OCI-M1 (cell line): ENCODE results near the gene SPDYE4.
"Not testable (repeated sequence)": the region's sequence is repeated elsewhere in the genome, so short reads cannot be mapped to it uniquely, and the experiment has no call there.

ENCODE experiments used
- DNase-seq: peaks from one replicate; lab custom pipeline; 2025; lab: John Stamatoyannopoulos, UW

Gene SPDYE4, protein sequence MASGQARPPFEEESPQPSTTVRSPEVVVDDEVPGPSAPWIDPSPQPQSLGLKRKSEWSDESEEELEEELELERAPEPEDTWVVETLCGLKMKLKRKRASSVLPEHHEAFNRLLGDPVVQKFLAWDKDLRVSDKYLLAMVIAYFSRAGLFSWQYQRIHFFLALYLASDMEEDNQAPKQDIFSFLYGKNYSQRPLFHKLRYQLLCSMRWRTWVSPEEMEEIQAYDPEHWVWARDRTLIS

DNA sequence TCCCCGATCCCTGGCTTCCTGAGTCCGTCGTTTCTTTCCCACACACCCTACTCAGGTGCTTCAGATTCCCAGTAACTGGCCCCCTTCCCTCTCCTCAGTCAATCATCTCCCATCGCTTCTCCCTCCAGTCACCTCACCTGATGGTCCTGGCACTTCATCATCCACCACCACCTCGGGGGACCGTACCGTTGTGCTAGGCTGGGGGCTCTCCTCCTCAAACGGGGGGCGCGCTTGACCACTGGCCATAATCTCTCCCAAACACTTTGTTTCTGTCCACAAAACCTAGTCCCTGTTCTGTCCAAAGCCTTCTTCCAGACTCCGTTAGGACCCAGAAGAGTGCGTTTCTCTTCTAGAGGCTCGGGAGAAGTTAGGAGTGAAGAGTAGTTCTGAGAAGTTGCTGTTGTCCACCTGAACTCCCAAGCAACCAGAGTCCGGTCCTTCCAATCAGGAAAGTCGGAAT lies at the start of gene SPDYE4:
TSS of gene SPDYE4 (minus strand) at position 410 of the 460 bp plus-strand sequence. CDS start at position 246, 164 bp downstream.
- DNase-seq = no peak

DNA sequence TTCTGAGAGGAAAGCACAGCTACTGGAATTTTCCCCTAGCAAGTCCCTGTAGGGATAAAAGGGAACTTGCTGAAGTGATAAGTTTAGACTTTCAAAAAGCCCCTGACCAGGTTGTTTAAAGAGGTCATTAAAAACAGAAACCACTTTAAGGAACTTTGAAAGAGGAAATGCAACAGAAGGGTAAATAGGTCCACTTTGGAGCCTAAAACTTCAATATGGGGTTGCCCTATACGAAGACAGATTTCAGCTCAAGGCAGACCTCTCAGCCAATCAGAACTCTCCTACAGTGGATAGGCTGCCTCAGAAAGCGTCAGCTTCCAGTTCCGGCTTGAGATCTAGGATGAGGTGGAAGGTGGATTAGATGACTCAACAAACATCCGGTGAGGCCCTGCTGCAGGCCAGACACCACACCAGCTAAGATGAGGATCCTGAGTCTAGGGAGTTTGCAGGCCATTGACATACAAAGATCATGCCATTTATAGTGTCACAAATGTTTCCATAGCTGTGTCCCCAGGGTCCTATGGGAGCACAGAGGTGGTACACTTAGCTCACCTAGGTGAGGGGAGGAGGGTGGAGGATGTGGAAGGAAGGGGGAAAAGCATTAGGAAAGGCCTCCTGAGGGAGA lies 48.7 kb upstream of the SPDYE4 start:
- DNase-seq = peak; percentile 66

DNA sequence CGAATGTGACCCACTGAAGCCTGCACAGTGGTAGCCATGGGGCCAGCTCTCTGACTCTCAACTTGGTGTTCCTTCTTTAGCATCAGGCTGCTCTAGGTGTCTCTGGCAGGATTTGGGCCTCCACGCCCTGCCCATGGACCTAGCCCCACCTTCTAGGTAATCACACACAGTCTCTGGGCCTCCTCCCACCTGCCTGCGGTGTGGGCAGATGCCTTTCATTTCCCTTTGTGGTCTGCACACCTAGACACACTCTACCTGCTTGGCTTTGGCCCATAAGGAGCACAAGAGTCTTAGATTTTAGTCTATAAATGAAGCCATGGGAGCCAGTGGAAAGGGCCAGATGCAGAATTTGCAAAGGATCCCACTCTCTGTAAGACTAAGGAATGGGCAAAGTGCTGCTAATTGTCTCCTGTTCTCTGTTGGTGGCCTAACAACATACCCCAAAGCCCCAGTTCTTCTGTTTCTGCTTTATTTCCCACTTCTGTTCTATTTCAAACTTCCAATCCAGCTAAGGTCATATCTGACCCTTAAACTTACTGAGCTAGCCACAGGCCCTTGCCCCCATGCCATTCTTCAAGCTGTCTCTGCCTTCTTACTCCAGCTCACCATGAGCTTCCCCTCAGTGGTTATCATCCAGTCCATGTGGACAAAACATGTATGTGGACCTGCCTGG lies 48.0 kb upstream of the SPDYE4 start:
- no peak for DNase-seq

DNA sequence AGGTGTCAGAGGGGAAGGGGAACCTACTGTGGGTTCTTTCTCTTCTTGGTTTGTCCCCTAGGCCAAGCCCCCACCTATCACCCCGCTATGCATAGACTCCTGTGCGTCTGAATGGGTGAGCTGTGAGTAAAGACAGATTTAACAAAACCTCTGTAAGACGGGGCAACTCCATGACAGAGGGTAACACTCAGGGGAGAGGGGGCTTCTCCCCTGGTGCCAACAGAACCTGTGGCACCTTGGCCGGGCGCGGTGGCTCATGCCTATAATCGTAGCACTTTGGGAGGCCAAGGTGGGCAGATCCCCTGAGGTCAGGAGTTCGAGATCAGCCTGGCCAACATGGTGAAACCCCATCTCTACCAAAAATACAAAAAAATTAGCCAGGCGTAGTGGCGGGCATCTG lies 47.0 kb upstream of the SPDYE4 start:
- DNase-seq = not testable (repeated sequence)

DNA sequence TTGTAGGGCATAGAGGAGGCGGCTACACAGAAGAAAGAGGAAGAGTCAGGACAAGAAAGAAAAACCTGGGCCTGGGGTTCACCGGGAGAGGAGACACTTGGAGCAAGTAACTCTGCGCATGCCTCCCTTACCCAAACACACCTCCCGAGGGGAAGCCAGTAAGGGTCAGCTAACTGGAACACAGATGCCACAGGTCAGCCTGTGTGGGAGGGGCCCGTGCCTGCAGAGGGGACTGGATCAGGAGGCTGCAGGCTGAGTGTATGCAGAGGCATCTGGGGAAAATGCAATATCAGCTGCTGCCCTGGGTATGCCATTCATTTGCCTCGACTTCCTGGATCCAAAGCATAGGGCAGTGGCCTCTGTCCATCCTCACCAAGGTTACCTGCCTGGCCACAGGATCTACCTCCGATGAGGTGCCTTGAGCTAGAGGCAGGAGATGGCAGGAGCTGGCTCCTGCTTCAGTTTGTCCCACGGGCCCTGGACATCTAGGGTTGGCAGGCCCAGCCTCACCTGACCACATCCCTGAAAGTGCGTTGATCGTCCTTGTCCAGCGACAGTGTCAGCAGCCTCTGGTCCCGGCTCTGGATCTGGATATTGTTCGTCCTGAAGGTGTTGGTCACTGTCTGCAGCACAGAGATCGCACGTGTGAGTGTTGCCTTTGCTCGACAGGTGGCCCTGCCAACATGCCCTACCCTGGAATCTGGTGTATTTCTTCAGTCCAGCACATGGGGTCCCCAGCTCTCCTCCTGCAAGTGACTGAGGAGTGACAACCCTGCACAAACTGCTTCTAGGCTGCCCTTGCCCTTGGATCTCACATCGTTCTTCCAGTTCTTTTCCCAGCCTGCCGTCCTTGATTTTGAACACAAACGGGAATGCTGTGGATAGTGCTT lies 45.4 kb upstream of the SPDYE4 start:
- peak; percentile 40 for DNase-seq

DNA sequence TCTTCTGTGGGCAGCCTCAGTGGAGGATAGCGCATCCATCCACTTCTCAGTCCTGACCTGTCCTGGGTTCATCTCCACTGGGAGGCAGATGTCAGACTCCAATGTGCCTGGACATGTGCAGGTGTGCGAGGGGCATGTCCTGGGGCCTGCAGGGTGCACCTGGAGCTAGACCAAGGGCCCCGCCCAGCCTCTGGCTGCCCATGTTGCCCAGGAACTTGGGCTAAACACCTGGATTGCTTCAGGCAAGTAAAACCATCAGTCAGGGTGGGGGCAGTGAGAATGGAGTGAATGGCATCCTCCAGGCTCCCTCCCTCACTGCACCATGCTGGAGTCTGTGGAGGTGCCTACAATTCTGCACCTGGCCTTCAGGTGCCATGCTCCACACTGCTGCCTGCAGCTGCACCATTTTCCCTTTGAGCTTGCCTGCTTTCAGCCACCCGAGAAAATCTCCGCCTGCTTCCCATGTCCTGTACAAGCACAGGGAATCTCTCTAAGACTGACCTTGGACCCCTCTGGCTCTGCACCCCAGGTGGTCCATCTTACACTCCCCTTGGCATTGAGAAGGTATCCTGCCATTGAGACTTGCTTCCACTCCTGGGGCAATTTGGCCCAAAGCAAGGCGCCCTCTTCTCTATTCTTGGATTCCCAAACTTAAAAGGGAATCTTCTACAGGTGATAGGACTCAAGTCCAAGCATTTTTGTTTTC lies 42.9 kb upstream of the SPDYE4 start:
- DNase-seq = no peak

DNA sequence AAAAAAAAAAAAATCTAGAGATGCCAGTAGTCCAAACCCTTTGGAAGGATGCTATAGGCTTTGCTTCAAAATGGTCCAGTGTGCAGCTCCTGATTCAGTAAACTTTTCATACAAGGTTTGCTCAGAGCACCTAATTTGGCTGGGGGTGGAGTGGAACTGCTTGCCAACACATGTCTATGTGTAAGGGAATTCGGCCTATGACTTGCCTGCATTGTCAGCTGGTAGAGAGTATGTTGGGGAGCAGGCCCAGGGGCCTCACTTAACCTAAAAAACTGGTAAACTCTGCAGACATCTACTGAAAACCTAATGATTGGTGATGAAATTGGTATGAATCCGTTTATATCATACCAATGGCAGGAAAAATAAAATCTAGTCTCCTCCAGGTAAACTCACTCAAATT lies 42.3 kb upstream of the SPDYE4 start:
- no peak for DNase-seq

DNA sequence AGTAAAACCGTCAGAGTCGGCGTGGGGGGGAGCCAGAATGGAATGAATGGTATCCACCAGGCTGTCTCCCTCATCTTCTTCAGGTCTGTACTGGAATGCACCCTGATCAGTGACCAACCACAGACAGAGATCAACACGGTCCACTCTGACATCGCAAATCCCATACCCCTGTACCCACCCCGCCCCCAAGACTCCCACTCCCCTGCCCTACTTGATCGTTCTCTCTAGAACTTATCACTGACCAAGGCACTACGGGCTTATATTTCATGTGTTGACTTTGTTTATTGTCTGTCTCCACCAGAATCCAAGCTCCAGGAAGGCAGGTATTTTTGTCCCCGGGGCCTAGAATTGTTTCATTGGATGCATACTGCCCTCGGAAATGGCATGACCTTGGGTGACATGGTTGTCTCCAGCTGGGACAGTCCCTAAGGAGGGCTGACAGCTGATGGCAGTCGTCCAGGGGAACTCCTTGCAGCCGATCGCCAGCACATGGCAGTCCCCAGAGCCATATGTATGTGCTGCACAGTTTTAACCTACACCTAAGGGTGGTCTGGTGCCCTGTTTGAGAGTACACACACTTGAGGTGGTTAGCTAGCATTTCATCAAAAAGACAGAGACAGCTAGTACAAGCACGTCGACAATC lies 41.3 kb upstream of the SPDYE4 start:
- DNase-seq = no peak

DNA sequence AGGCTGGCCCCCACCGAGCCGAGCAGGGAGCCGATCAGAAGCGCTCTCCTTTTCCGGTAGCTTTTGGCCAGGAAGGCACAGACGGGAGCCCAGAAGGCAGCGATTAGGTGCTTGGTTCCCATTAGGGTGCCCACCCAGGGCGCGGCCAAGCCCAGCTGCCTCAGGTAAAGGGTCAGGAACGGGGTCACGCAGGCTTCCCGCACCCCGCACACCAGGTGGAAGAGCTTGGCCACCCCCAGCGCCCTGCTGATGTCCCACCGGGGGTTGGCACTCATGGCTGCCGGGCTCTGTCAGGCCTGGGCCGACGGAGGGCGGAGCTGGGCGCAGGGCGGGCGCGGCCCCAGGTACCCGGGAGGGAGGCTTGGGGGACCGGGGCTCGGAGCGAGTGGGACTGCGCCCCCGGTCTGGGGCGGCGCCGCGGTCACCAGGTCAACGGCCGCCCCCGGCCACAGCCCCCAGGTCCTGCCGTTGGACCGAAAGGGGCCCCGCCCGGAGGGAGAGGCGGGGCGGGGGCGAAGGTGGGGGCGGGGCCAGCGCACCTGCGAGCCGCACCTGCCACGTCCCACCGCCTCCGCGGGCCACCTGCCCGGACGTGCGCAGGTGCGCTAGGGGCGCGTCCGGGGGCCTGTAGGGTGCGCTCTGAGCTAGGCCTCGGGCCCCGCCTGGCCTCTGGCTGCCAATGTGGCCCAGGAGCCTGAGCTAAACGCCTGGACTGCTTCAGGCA lies 40.7 kb upstream of the SPDYE4 start, which contains the start of gene MFSD6L:
TSS of gene MFSD6L (minus strand) at position 520 of the 724 bp plus-strand sequence. CDS start at position 275, 245 bp downstream.
- no peak for DNase-seq

DNA sequence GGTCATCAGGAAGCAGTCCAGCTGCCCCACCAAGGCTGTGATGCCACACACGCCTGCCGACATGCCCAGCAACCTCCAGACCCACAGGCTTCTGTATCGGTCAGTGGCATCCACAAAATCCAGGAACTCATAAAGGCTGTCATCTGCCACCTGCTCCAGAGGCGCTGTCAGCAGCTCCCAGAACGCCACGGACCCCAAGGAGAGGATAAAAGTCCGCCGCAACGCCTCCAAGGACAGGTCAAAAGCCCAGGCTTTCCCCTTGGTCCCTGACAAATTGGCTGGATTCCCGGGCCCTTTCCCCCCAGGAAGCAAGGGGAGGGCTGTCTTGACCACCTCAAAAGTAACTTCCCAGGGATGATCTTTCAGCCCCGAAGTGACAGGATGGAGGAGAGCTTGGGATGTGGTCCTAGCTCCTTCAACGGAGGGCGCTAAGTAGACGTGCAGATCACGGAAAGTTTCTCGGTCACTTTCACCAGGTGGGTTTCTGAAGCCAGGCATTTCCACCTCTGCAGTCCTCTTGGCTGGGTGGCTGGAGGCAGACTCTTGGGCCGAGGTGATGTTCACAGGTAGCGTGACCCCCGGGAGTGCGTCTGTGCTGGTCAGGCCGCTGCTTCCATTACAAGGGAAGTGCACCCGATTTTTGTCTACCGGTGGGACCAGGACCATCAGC lies 40.0 kb upstream of the SPDYE4 start:
- DNase-seq = no peak

DNA sequence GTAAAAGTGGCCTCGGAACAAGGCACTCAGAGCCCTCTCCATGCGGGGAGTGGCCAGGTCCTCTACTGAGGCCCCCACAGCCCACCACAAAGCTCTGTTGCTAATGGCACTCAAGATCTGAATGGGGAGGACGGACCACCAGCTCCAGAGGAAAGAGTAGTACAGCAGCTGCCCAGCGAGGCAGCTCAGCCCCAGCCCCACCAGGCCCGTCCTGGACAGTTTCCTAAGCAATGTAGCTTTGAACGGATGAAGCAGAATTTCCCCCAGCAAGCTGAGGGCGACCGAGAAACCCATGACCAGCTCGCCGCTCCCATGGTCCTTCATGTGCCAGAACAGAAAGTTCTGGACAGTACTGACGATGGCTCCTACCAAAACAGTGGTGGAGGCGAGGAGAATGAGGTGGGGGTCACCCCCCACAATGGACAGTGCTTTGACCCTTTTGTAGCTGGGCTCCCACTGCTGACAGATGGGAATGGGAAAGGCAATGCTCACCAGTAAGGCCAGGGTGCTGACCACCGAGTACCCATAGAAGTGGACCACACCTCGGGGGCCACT lies 39.4 kb upstream of the SPDYE4 start:
- DNase-seq = no peak

DNA sequence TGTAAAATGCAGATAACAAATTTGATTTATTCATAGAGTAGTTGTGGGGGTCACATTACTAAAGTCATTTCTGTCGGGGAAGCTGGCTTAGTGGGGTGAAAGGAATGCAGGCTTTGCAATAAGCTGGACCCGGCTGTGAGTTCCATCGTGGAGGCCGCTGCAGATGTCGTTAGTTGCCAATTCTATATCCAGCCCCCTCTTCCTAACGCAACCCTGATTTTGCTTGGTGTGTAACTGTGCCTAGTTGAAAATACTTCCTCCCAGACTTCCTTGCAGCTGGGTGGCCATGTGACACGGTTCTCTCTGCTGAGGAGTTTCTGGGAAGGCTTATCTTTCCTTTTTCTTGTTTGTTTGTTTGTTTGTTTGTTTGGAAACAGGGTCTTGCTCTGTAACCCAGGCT lies 36.3 kb upstream of the SPDYE4 start:
- DNase-seq = no peak

DNA sequence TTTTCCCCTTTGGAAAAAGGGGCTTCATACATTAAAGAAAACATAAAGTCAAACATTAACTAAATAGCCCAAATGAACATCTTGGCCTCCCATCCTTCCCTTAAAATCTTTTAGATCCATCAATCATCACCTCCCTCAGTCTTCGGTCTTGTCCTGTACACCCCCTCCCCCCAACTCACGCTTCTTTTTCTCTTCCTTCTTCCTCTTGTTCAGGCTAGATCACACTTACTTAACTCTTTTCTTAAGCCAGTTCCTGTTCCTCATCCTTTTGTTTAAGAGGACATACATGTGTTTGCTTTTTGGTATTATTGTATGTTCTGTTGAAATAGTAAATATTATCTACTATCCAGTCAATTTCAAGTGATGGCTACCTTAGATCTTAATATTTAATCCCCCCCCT lies 35.3 kb upstream of the SPDYE4 start:
- DNase-seq = no peak

DNA sequence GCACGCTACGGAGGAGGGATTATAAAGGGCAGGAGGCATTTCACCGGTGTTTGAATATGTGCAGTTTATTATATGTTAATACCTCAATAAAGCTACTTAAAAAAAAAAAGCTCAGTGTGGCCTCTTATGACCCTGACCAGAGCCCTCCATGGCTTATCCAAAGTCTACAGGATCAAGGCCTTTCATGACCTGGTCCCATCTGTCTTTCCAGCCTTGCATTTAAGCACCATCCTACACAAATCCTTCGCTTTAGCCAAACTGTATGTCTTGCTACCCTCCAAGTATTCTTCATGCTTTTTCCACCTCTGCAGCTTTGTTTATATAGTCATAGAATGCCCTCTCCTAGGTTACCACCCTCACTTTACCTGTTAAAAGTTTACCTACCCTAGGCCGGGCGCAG lies 34.3 kb upstream of the SPDYE4 start:
- DNase-seq = no peak

DNA sequence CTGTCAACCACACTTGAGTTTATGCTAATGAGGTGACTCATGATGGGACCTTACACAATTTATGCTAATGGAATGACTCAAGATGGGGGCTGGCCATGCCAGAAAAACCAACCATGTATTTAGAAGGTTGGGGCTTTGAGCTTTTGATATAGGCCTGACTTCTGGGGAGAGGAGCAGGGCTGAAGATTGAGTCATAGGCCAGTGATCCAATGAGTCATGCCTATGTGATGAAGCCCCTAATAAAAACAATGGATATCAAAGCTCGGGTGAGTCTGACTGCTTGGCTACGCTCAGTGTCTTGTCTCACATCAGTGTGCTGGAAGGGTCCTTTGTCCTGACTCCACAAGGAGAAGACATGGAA lies 33.5 kb upstream of the SPDYE4 start:
- no peak for DNase-seq

DNA sequence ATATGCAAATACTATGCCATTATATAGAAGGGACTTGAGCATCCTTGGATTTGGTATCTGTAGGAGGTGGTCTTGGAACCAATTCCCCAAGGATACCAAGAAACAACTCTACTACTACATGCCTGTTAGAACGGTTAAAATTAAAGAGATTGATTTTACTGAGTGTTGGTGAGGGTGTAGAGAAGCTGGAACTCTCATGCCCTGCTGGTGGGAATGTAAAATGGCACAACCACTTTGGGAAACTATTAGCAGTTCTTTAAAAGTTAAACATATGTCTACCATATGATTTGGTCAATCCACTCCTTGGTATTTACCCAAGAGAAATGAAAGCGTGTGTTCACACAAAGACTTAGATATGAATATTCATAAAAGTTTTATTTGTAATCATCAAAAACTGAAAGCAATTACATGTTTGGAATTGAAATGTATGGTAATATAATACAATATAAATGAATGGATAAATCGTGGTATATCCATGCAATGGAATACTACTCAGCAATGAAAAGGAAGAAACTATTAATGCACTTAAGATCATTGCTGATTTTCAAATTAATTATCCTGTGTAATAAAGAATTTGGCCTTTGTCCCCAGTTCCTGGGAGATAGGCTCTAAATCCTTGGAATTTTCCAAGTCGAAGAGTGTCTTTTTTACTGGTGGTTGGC lies 33.0 kb upstream of the SPDYE4 start:
- DNase-seq = no peak

DNA sequence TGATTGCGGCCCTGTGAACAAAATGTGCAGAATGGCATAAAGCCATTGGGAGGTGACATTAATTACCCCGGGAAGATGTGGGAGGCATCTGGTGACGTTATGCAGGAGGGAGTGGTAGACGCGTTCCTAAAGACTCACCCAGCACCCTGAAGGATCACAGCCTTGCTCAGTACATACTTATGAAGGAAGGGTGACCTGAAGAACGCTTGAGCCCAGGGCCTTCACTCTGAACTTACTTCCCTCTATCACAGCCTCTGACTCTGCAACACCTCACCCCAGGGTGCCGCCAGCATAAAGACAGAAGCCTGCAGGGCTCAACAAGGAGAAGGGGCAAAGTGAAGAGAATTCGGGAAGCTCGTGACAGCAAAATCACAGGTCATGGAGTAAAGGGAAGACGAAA lies 31.4 kb upstream of the SPDYE4 start:
- no peak for DNase-seq

DNA sequence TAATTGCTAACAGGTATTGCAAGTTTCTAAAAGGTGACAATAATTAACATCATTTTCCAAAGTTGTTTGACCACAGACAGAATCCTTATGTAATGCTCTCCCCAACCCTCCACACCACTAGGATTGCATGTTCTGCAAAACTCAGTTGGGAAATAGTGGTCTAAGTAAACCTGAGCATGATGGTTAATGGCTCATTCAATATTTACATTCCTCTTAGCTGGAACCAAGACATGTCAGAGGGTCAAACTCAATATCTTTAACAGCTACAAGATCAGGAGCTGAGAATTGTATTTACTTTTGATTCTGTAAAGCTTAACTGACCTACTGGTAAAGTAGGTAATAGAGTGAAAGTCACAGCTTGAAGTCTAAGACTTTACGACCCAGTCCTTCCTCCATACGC lies 30.7 kb upstream of the SPDYE4 start:
- DNase-seq = no peak
